SKM-1 treated with dmso at 0.1 percent for 144 hours (cell line): ENCODE results near the gene CYFIP1.

Experiments used
- DNase-seq: peaks from one replicate; lab custom pipeline; 2025; ENCODE audit not compliant: unreplicated experiment; lab: John Stamatoyannopoulos, UW

CYFIP1 gene

GRCh38 chr15:22918596-22919140 lies 61.5 kb downstream of the CYFIP1 start:
- DNase-seq, result no peak

- DNase-seq, result no peak
Measured at GRCh38 chr15:22918056-22918455, 62.1 kb downstream of the CYFIP1 start.

DNA sequence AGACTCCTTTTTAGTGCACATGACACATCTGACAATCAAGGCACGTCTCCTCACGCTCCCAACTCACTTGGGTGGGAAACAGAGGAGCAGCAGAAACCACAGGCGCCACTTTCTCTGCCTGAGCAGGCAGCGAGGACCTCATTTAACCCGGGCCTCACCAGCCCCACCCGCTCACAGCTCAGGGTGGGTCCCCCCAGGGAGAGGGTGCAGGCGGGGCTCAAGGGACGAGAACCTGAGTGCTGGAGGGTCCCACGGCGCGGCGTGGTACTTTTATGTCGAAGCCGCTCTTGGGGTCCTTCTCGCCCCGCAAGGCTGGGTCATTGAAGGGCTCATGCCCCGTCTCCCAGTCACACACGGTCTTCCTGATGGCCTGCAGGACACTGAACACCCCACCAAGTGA lies 62.6 kb downstream of the CYFIP1 start:
- DNase-seq, result no peak

DNA sequence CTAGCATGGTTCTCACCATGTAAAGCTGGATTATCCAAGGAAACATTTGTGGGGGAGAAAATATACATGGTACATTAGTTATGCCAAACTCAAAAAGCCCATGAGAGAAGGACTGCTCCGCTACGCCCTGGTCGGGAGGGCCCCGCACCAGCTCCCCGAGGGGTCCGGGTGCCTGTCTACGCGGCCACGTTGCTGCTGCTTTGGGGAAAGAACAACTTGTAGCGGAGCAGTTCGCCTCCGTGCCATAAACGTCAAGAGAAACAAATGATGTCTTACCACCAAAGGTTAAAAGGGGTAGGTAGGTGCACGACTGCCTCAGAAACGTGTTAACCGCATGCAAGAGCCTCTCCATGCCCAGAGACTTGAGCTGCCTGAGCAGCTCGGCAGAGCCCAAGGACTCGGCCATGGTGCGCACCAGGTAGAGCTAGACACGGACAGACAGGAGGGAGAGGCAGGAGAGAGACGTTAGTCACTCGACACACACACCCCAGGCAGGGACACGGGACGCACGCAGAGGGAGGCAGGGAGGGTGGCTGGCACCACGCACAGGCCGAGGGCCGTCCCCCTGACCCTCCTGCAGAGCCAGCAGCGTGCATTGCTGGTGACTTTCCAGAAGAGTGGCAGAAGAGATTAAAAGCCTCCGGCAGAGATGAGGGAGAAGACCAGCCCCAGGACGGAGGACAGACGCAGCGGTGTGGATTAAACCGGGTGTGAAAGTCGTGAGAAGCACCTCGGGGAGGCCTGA lies 63.4 kb downstream of the CYFIP1 start:
- DNase-seq, result no peak

DNA sequence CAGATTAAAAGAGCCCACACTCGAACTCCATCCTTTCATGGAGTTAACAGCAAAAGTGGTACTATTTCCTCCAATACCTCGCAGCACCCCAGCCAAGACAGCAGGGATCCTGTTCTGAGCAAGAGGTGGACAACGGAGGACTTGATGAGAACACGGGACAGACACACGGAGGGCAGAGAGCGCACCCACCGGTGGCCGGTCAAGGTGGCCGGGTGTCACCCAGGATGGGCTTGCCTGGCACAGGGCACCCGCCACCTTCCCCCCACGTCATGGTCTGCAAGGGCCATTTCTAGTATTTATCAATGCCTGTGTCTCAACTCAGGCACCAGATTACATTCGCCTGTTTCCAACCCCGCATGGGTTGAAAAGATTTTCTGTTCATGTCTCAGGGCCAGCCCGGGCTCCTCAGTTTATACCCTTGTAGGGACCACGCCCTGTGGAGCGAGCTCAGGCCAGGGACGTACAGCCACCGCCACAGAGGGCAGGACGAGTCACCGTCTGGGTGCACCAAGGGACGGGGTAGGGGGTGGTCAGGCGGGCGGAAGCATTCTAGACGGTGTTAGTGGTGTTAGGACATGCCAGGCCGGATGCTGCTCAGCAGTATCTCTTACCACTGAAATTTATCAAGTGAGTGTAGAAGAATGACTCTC lies 64.2 kb downstream of the CYFIP1 start:
- DNase-seq, result no peak

- DNase-seq, result no peak
Measured at GRCh38 chr15:22913646-22914380, 66.4 kb downstream of the CYFIP1 start.

GRCh38 chr15:22912256-22912655 lies 67.9 kb downstream of the CYFIP1 start:
- no peak for DNase-seq

- no peak for DNase-seq
Measured at GRCh38 chr15:22911306-22911705, 68.9 kb downstream of the CYFIP1 start.

- DNase-seq, result no peak
Measured at GRCh38 chr15:22908830-22909229, 71.3 kb downstream of the CYFIP1 start.

DNA sequence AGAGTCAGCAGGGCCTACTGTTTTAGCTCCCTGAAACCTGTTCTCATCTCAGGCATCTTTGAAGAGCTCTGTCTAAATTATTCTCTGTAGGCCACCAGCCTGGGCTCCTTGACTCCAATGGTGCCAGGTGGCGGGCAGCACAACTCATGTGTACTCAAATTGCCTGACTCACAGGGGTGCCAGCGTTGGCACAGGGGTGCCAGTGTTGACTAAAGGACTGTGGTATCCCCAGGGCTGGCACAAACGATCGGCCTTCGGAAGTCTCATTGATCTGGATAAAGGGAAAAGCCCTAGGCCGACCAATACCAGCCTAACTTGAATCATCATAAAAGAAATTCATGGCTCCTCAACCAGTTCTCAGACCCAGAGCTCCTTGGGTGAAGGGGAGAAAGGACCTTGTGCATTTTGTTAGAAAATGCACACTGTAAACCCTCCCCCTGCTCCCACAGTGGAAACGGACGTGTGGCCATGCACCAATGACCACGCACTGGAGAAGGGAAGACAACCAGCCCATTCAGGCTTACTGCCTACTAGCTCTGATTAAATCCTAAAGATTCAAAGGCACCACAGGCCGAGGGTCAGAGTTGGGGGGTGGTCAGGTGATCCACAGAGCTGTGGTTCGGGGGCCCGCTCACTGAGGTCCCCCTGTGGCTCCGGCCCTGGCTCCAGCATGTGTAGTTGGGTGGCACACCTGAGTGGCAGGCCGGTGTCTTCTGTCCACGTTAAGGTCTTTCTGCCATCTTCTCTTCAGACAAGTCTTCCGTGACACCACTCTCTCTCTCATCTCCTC lies 72.8 kb downstream of the CYFIP1 start:
- DNase-seq, result no peak

DNA sequence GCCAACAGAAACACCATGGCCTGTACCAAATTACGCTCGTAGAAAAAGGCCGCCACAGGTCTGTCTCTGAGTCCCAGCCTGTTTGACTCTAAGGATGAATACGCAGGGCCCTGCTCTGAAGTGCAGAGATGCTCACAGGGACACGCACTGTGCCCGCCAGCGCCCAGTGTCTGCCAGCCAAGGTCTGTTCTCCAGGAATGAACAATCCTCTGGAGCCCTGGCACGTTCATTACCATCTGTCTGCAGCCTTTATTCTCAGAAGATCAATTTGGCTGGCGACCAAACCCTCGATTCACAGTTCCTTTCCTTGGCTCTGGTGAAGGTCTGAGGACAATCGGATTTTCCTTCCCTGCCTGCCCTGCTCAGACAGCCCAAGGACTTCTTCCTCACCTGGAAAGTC lies 75.4 kb downstream of the CYFIP1 start:
- no peak for DNase-seq

DNA sequence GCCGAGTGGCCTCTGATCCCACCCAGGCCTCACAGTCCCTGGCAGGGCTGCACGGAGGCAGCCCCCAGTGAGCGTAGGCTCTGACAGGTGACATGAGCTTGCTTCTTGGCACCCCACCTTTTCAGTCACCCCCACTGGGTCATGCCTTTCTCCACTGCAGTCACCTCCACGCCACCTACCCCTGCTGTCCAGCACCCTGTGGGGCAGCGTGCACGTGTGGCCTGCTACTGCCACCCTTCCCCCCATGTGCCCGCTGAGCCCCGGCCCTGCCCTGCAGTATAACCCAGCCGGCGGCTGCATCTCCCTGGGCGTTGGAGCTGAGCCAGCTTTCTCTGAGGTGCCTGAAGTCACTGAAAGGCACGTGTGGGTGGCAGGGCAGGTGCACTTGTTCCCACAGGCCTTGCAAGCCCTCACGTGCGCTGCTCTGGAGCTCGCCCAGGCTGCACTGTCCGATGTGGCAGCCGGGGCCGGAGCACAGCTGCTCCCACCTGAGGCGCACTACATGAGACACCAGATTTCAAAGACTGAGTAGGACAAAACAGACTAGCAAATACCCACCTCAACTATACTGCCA lies 76.1 kb downstream of the CYFIP1 start:
- no peak for DNase-seq

DNA sequence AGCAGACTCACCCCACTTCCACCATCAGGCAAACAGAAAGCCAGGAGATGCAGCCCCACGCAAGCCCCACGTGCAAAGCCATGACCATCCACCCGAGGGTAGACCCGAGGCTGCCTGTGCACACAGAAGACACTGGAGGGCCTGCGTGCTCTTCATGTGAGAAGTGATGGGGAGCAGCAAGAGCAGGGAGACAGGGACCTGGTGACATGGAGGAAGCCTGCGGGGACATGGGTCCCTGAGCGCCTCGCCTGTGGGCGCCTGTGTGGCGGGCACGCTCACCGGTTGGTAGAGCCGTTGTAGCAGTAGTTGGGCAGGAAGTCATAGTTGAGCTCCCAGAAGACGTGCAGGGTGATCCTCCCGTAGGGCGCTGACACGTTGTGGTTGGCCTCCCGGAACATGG lies 76.7 kb downstream of the CYFIP1 start:
- no peak for DNase-seq

- DNase-seq, result no peak
Measured at GRCh38 chr15:22902981-22903380, 77.2 kb downstream of the CYFIP1 start.

GRCh38 chr15:22902578-22902977 lies 77.6 kb downstream of the CYFIP1 start:
- DNase-seq, result no peak

DNA sequence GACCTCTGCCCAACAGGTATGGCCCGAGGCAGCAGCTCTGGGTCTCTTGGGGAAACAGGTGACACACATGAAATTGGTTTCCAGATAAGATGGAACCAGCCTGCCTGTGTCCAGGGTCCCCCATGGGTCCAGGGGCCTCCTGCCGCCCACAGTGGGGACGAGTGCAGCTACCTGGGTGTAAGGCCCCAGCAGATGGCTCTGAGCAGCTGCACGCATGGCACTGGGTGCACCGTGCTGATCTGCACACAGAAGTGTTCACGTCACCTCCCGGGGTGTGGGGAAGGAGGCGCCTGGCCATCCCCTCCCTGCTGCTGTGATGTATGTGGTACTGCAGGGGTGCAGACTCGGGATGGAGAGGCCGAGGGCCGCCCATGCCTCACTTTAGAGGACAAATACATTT lies 78.1 kb downstream of the CYFIP1 start:
- no peak for DNase-seq

GRCh38 chr15:22895465-22896190 lies 84.5 kb downstream of the CYFIP1 start:
- no peak for DNase-seq

DNA sequence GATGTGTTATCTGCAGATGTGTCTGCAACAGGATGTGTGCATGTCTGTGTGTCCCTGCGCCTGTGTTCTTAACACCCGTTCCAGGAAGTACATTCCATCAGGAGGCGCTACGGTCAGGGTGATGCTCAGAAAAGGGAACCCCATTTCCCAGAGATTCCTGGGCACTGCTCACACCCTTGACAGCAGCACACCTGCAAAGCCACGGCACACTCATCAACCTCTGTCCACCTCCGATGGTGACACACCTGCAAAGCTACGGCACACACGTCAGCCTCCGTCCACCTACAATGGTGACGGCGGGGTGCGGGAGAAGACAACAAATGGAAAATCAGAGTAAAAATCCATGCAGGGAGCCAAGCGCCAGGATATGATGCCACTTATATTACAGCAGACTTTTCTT lies 86.3 kb downstream of the CYFIP1 start:
- no peak for DNase-seq

DNA sequence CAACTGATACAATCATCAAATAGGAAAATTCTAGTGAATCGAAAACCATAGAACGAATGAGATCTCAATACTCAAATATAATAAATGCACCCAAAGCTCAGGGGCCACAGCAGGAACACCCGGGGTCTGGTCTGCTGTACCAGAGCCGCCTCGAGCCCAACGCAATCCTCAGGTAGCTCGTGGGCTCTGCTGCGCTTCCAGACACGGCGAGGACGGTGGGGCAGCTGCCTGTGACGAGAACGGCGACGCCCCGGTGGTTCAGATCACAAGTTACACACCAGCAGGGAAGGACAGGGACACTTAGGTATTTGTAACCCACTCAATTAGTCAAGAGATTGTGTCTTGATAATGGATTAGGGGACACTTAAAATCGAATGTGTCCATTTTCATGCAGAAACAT lies 87.1 kb downstream of the CYFIP1 start:
- no peak for DNase-seq

GRCh38 chr15:22892333-22892732 lies 87.8 kb downstream of the CYFIP1 start:
- no peak for DNase-seq
